Smooth muscle cell of the brain vasculature (primary cell): Measurements from ENCODE around the gene SLC27A3.

ENCODE experiments used
- DNase-seq: peaks from one replicate; pipeline ENCODE4 v3.0.0-alpha.2; 2012; ENCODE audit warnings: low read depth, low spot score

SLC27A3 gene, protein sequence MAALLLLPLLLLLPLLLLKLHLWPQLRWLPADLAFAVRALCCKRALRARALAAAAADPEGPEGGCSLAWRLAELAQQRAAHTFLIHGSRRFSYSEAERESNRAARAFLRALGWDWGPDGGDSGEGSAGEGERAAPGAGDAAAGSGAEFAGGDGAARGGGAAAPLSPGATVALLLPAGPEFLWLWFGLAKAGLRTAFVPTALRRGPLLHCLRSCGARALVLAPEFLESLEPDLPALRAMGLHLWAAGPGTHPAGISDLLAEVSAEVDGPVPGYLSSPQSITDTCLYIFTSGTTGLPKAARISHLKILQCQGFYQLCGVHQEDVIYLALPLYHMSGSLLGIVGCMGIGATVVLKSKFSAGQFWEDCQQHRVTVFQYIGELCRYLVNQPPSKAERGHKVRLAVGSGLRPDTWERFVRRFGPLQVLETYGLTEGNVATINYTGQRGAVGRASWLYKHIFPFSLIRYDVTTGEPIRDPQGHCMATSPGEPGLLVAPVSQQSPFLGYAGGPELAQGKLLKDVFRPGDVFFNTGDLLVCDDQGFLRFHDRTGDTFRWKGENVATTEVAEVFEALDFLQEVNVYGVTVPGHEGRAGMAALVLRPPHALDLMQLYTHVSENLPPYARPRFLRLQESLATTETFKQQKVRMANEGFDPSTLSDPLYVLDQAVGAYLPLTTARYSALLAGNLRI

DNA sequence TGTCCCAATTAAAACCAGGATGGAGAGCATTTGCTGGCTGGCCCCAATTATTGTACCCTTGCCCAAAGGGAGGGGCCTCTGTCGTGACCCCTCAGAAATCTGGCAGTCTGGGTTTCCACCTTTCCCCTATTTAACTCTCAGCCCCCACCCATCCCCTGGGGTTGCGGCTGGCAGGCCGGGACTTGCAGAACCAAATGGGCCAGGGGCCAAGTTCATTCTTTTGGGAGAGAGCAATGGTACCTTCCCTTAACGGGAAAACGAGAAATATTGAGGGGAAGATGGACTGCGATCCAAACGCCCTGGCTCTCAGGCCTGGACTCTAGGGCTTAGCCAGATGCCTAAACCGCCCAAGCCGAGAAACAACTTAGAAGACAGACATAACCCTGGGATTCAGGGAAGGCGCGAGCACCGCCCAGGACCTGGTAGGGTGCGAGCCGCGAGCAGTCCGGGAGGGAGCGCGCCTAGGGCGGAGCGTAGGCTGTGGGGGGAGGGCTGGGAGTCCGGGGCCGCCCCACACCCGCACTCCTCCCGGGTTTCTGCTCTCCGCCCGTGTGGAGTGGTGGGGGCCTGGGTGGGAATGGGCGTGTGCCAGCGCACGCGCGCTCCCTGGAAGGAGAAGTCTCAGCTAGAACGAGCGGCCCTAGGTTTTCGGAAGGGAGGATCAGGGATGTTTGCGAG is at the start of gene SLC27A3:
Gene SLC27A3, plus strand, starts transcription at position 628 of the 678 bp plus-strand sequence. CDS start 91 bp downstream, outside the sequence.
- no peak for DNase-seq

DNA sequence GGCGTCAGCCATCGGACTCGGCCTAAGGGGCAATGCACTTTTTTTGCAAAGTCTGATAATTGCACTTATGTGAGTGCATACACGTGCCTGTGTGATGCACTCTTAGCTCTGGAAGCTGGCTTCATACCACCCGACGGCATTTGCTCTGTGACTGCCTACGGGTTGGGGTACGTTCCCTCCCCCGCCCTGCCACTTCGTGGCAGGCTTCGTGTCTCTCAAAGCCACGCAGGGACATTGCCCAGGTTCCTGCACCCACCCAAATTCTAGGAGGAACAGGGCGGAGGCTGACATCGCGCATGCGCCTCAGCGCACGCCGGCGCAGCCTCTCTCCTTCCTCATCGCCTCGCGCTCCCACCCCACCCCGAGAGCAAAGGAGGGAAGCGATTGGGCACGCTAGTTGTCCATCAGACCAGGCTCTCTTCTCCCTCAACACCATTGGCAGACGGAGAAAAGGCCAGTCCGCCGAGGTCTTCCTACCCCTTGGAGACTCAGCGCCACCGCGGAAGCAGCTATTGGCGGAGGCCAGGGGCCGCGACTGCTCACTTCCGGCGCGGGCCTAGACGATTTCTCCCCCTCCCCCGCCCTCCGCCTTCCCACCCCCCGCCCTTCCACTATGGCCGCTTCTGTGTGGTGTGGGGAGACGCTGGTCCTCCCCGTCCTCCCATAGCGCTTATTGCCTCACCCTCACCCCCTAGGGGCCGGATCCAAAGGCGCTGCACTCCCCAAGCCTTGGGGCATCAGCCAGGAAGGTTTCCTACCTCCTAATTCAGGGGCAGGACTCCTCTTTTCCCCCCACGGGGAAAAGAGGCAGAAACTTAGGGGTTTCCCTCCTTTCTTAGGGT is 47.5 kb upstream of the SLC27A3 start, which contains the start of gene INTS3:
Gene INTS3, plus strand, starts transcription at position 588 of the 842 bp plus-strand sequence. CDS start 585 bp downstream, outside the sequence.
- DNase-seq: peak; percentile 99

DNA sequence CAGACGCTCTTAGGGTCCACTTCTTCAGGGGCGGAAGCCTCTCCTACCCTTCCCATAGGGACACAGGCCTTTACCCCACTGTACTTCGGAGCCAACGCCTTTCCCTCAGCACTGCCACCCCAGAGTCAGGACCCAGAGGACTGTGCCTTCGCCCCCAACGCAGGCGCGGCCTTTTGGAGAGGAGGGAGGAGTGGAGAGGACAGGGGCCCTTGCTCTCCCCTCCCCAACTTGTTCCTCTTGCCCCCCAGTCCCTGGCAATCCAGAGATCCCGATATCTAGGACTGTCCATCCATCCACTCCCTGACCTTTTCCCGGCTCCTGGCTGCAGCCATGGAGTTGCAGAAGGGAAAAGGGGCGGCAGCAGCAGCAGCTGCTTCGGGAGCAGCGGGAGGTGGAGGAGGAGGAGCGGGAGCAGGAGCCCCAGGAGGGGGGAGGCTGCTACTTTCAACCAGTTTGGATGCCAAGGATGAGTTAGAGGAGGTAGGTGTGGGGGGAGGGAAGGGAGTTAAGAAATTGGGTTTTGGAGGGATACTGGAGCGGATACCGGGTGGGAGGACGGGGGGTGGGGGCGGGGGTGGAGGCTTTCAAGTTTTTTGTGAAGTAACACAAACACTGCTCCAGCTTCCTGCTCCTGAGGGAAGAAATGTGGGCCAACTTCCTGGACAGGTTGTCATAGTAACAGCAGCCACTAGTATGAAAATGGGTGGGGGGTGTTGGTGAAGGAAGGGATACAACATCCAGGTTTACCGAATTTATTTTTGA is 46.7 kb upstream of the SLC27A3 start:
- DNase-seq: peak; percentile 24

DNA sequence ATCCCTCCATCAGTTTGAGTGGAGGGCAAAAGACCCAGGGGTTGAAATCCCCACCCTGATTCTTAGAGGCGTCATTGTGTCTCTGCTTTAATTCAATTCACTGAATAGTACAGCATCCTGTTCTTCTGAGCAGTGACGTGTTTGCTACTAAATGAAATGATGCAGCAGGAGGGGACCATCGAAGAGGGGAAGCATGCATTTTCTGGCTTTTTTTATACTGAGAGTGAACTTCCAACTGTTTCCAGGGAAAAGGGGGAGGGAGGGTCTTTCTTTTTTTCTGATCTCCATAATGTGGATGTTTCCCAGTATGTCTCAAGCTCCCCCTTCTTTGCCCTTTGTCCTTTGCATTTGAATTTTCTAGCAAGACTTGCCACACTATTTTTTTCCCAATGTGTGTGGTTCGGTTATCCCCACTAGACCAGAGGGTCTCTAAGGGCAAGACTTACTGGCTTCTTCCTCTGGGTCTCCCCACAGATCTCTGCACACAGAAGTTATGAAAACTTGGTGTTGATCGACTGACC is 44.7 kb upstream of the SLC27A3 start:
- no peak for DNase-seq

DNA sequence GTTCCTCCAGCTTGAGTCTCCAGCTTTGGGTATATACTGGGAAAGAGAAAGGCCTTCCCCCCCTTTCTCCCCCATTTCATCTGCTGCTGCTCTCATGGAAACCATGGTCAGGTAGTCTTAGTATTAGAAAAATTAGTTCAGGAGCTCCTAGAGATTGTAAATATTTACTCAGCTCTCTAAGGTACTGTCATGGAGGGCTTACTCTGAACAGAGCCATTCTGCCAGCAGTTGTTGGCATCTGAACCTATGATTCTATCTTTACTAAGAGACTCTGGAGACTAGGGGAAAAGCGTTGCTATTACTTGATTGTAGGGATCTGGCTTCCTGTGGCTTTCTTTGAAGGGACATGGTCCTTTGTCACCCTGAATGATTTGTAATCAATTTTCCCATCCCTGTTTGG is 41.2 kb upstream of the SLC27A3 start:
- DNase-seq: no peak

DNA sequence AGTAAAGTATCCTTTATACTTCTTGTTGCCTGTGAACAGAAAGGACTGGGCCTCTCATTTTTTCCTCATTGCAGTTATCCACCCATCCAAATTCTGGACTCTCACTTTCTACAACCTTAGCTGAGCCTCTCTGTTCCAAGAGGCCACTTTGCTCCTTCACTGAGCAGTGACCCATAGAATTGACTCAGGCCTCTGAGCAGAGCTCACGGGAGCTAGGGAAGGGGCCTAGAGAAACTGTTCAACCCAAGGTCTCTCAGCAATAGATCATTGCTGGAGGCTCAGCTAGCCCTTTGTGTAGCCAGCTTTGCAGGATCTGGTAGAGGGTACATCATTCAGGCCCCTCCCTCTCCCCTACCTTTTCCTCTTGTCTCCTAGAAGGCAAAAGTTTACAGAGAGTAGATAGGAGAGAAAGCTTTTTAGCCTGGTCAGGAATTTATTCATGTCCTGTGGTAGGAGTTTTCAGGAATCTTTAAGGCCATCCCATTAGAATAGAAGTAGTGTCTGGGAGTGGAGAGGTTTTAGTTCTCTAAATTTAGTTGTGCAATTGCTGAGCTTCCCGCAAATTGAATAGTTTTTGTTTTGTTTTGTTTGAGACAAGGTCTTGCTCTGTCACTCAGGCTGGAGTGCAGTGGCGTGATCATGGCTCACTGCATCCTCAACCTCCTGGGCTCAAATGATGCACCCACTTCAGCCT is 40.7 kb upstream of the SLC27A3 start:
- DNase-seq: no peak

DNA sequence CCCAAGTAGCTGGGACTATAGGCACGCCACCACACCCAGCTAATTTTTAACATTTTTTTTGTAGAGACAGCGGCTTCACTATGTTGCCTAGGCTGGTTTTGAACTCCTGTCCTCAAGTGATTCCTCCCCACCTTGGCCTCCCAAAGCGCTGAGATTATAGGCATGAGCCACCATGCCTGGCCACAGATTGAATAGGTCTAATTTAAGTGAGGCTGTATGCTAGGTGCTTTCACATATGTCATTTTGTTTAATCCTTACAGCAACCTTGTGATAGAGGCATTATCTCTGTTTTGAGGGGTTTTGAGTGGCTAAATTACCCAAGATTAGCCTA is 40.2 kb upstream of the SLC27A3 start:
- DNase-seq: no peak

DNA sequence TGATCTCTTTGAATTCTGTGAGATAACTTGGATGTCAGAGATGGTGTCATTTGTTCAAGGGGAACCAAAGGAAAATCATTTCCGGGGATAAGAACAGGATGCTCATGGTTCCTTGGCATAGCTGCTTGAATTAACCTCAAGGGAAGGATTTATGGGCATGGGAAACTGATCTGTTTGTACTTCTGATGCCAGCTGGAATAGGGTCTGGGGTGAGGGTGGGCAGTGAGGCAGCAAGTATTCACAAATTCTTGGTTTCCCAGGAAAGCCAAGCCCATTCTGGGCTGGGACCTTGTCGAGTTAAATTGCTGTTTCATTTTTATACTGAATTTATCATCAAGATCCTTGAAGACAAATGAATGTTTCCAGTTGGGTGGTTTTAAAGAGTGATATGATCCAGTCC is 33.2 kb upstream of the SLC27A3 start:
- no peak for DNase-seq

DNA sequence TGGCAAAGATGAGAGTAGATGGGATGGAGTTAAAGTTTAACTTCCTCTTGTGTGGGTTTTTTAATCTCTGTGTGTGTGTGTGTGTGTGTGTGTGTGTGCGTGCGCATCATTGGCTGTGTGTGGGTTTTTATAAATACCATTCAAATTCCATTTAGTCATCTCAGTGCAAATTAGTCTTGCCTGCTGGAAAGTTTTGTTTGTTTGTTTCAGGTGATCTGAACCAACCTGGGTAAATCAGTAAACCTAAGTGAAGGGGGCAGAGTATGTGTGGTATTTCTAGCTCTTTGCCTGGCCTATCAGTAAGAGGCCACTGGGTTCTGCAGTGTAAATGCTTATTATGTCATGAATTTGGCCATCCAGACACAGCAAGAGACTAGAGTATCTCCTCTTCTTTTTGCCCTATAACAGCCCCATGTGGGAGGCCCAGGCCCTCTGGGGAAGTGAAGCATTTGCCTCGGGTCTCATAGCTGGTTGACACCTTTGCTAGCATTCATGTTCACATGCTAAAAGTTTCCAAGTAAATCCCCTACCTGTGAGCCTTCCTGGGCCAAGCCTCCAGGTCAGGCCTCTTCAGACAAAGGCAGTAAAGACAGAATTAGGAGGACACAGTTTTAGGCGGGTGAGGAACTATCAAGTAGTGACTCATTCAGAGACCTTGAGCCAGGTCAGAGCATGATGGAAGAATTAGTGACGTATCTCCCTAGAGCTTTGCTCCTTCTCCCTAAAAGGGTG is 32.6 kb upstream of the SLC27A3 start:
- no peak for DNase-seq

DNA sequence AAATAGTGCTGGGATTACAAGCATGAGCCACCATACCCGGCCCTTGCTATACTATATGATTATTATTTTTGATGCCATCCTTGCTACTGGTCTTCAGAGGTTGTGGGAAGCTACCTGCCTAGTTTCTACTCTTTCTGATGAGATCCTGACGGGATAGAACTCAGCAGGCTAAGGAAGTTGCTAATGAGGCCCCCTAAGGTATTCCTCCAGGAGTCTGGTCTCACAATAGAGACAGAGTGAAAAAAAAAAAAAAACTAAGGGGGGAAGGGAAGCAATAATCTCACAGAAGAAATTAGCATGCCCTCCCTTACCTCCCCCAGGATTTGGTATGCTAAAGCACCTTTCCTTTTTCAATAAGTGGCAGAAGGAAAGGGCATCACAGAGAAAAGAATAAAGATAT is 29.8 kb upstream of the SLC27A3 start:
- no peak for DNase-seq

DNA sequence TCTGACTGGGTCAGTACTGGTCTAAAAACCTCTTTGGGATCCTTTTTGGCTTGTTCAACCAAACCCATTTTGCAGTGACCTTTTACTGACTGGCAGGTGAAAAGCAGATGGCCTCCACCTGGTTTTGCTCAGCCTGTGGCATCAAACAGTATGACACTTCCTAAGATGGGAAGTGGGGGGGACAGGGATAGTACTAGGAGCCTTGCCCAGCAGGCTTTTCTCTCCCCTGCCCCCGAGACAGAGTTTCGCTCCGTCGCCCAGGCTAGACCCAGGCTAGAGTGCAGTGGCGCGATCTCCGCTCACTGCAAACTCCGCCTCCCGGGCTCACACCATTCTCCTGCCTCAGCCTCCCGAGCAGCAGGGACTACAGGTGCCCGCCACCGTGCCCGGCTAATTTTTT is 29.0 kb upstream of the SLC27A3 start:
- no peak for DNase-seq

DNA sequence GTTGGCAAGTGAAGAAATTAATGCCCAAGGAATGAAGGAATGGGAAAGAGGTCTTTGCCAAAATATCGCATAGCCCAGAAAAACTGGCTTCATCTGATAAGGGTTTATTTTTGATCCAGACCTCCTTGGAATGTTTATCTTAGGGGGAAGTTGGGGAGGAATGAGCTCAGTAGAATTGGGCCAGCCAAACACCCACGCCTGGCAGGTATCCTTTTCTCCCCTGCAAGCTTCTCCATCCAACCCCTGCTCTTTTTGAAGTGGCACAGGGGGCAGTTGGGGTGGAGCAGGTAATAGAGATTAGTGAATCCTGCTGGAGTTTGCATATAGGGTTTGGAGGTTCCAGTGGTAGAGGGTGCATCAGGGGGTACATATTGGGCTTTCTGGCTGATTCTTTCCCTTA is 26.3 kb upstream of the SLC27A3 start:
- no peak for DNase-seq

DNA sequence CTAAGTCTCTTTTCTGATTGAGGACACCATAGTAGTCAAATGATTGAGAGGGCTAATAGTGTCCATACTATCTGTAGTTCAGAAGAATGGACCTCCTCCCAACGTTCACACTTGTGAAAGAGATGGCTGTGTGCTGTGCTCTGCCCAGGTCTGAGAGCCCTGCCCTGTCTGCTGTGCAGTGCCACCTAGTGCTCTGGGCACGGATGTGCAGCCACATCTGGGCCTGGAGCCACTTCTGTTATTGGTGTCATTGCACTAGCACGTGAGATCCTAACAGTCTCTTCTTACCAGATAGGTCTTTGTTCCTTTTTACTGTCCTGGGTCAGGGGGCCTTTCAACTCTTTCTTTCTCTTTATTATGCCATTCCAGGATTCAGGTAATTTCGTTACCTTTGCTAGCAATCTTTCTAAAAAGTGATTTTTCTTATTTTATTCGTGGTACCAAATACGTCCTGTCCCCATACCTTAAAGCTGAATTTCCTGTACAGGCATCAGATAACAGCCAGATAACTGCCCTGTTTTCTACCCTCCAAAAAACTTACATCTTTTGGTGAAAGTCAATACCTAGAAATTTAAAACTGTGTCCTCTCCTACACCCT is 25.7 kb upstream of the SLC27A3 start:
- peak; percentile 46 for DNase-seq

DNA sequence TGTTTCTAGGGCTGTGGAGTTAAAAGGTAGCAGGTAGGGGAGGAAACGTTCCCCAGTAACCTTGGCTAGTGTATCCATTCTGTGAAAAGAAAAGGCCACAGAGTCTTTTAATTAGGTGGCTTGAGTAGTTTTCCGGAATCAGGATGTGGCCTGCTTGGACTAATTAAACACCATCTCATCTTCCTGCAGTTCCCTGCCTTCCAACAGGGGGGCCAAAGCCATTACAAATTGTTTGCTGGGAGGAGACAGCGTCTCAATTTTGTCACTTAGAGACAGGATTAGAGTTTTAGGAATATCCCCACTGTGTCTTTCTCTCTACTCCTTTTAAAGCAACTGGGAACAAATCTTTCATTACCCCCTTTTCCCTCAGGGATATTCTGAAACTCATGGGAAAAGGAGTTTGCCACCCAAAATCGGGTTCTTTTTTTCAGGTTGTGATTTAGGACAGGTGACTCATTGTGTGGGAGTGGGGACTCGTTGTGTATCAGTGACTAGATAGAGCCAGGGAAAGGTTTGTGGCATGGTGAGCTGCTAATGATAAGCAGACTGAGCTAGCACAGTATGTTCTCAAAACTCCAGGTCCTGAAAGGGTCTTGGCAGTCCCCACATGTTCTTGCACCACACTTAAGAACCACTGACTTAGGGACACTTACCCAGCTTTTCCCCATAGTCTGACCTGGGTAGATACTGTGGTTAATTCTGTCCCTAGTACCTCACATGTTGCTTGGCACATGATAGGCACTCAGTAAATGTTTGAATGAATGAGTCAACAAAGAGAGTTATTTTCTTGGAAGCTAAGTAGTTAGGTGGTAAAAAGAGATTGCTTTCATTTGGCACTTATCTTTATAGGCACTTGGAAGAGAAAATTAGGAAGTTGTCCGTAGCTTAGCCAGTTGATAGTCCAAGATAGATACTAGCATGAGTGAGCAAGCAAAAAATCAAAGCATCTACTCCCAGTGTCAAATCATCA is 24.9 kb upstream of the SLC27A3 start:
- no peak for DNase-seq

DNA sequence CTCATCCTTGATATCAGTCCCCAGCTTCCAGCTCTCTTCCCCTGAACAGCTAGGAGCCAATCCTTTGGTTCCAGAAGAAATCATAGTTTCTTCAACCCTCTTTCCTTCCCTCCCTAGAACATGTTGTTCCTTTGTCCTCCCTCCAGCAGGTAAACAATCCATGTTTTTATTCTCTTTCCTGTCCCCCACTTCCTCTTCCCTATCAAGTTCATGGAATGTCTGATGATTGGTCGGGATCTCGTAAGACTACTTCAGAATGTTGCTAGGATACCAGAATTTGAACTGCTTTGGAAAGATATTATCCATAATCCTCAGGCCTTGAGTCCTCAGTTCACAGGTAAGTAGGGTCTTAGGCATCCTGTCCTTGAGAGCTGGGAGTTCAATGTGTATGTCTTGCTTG is 23.1 kb upstream of the SLC27A3 start:
- DNase-seq: no peak

DNA sequence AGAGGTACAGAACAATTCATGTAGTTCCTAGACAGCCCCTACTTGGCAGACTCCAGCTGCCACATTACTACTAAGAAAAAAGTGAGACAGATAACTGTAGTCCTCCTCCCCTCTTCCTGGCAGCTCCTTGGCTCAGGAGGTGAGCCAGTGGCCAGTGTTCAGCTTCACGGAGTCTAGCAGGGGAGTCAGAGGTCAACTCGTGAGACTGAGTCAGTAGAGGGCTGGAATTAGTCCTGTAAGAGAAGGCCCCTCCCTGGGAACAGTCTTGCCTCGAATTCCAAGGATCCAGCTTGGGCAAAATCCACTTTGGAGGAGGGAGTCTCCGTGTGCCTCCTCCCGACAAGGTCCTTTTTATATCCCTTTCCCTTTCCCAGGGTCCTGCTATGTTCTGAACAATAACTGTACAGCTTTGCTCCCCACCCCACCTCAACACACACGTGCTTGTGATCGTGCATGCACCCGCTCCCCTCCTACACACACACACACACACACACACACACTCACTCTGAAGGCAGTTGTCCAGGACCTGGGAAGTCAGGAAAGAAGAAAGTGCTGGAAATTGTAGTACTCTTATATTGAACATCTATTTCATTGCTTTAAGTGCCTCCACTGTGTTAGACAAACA is 22.5 kb upstream of the SLC27A3 start:
- no peak for DNase-seq

DNA sequence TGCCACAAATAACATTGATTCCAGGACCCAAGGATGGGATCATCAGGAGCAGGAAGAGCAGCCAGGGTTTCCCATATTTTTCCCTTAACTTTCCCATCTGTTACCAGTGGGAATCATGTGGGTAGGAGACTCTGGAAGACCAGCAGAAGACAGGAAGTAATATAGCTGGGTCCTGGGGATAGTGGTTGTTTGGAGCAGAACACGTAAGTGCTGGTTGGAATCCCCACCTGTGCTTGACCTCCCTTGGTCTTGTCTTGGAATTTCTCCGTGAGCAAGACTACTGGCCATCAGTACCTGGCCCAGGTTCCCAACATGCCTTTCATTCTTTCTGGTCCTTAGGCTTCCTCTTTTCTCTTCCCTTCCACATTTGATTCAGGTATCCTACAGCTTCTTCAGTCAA is 20.9 kb upstream of the SLC27A3 start:
- no peak for DNase-seq
